NCI-H82 (cell line): ENCODE data around the gene ZFPM1.
"Not testable (repeated sequence)": the region's sequence is repeated elsewhere in the genome, so short reads cannot be mapped to it uniquely, and the experiment has no call there.

Experiments used
- DNase-seq: peaks from one replicate; lab custom pipeline; 2025; lab: John Stamatoyannopoulos, UW

Gene ZFPM1

GRCh38 chr16:88466175-88466862 is 13.2 kb downstream of the ZFPM1 start:
- DNase-seq: no peak

GRCh38 chr16:88466949-88467348 is 13.9 kb downstream of the ZFPM1 start:
- DNase-seq: no peak

GRCh38 chr16:88467541-88467944 is 14.5 kb downstream of the ZFPM1 start:
- no peak for DNase-seq

- DNase-seq: peak; percentile 77
These were observed 15.4 kb downstream of the ZFPM1 start for GRCh38 chr16:88468275-88469129.

- DNase-seq: no peak
These were observed 16.7 kb downstream of the ZFPM1 start for GRCh38 chr16:88469615-88470395.

GRCh38 chr16:88470396-88470680 is 17.3 kb downstream of the ZFPM1 start:
- DNase-seq: not testable (repeated sequence)

GRCh38 chr16:88470696-88471095 is 17.6 kb downstream of the ZFPM1 start:
- DNase-seq: not testable (repeated sequence)

GRCh38 chr16:88471115-88471514 is 18.0 kb downstream of the ZFPM1 start:
- no peak for DNase-seq

- DNase-seq: no peak
These were observed 18.5 kb downstream of the ZFPM1 start for GRCh38 chr16:88471575-88471974.

GRCh38 chr16:88472069-88472468 is 19.0 kb downstream of the ZFPM1 start:
- no peak for DNase-seq

GRCh38 chr16:88472637-88473205 is 19.6 kb downstream of the ZFPM1 start:
- DNase-seq: no peak

- DNase-seq: no peak
These were observed 20.8 kb downstream of the ZFPM1 start for GRCh38 chr16:88473666-88474534.

GRCh38 chr16:88475037-88475436 is 22.0 kb downstream of the ZFPM1 start:
- no peak for DNase-seq

- no peak for DNase-seq
These were observed 23.1 kb downstream of the ZFPM1 start for GRCh38 chr16:88476203-88476602.

- no peak for DNase-seq
These were observed 23.8 kb downstream of the ZFPM1 start for GRCh38 chr16:88476817-88477397.

- DNase-seq: no peak
These were observed 24.8 kb downstream of the ZFPM1 start for GRCh38 chr16:88477631-88478519.

GRCh38 chr16:88478889-88479792 is 26.1 kb downstream of the ZFPM1 start:
- DNase-seq: no peak

GRCh38 chr16:88479793-88480760 is 27.0 kb downstream of the ZFPM1 start:
- DNase-seq: no peak
